ENCODE results near the gene FAM72A.
"Not testable (repeated sequence)": the region's sequence is repeated elsewhere in the genome, so short reads cannot be mapped to it uniquely, and the experiment has no call there.

FAM72A gene

DNA sequence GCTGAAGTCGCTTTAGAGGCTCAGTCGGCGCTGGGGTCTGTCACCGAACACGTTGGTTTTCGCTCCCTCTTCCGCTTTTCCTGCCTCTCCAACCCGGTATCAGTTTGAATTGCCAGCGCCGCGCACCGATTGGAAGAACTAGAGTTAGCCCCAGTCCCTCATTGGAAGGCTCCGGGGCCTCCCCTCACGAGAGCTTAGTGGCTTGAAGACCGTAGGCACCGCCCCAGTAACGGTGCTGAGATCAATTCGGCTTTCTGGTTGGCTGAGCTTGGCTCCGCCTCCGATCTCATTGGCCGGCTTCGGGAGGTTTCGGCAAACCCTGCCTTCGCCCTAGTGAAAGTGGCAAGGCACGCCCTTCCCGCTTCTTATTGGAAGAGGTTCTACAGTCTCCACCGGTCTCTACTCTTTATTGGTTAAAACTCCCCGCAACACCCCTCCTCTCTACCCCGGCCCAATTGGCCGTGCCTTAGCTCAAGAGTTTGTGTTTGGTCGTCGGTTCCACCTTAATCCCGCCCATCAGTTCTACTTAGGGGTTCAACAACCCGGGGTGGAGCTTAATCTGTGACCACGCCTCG lies at the start of gene FAM72A:
Gene FAM72A (minus strand): TSS at position 51 of the 575 bp plus-strand sequence. CDS start 814 bp downstream, outside the sequence.
- DNase-seq: peak; percentile 99

DNA sequence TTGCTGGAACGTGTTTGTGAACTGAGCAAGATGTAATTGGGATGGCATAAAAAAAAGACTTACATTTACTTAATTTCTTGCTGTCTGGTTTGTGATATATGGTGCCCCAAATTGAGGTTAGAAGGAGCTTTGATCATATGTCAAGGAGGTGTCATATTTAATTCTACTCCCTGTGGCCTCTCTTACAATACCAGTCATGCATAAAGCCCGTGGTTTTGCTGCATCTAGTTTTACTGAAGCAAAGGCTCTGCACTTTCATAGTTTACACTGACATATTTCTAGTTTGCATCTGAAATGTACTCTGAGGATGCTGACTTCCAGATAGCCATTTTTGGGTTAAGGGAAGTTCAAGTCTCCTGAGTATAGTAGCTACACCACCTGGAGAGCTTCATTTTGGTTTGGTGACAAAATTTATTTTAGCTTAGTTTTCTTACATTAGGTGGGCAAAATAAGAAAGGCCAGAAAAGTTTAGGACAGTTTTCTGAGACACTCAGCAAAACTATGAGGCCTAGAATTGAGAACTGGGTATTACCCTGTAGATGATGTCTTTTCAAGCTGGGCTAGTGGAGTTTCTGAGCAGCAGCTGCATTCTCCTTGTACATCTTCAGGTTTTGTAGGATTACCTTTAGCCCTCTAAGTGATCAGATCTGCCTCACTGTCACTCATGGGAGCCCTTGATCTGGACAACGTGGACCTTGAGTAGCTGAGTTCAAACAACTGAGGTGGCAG lies 48.5 kb upstream of the FAM72A start:
- not testable (repeated sequence) for DNase-seq

GRCh38 chr1:206246129-206246886 lies 43.7 kb upstream of the FAM72A start:
- DNase-seq: not testable (repeated sequence)

- DNase-seq: not testable (repeated sequence)
These were observed 42.8 kb upstream of the FAM72A start for GRCh38 chr1:206245479-206245878.

DNA sequence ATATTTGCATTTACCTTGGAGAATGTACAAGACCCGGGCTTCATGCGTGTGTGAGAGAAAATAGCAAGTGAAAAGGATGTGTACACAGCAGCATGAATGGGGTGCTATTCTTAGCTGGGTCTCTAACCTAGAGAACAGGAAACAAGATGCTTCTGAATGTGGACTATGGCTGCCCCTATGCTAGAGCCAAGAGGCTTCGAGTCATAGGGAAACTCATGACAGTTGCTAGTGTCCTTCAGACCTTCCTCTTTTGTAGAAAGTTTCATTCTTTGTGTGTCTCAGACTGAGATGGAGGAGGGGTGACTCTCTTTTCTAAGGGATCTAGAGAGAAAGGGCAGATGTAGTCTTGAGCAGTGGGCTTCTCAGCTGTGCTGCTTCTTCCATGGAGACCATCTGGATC lies 40.7 kb upstream of the FAM72A start:
- DNase-seq: peak; percentile 11

- not testable (repeated sequence) for DNase-seq
These were observed 37.6 kb upstream of the FAM72A start for GRCh38 chr1:206240288-206240687.

- not testable (repeated sequence) for DNase-seq
These were observed 32.6 kb upstream of the FAM72A start for GRCh38 chr1:206235190-206235589.

DNA sequence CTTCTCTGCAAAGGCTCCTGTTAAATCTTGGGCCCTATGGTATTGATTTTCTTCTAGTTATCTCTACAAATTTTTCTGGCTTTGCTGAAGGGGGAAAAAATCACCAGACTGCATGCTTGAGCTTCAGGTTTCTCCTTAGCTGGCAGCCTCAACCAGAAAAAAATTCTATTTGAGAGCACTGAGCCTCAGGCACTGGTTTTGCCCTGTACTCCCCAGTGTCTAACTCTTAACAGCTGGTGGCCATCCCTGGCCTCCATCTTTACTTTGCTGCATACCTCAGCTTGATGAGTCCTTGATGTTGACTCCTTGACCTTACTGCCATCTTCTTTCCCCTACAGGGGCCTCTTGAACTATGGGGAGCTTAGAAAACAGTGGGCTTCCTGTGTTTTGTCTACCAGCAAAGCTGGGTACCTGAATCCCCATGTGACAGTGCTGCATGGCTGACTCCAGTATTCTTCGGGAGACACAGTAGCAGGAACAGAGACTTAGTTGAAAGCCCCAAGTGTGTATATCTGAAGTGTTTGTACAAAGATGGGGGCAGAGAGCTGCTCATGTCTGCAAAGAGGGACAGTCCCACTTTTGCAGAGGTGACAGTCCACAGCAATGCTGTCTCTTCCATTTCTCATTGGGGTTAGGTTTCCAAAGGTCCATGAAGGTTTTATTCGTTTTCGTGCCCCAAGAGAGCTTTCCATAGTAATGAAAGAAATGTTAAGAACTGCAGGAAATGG lies 31.7 kb upstream of the FAM72A start:
- peak; percentile 13 for DNase-seq

DNA sequence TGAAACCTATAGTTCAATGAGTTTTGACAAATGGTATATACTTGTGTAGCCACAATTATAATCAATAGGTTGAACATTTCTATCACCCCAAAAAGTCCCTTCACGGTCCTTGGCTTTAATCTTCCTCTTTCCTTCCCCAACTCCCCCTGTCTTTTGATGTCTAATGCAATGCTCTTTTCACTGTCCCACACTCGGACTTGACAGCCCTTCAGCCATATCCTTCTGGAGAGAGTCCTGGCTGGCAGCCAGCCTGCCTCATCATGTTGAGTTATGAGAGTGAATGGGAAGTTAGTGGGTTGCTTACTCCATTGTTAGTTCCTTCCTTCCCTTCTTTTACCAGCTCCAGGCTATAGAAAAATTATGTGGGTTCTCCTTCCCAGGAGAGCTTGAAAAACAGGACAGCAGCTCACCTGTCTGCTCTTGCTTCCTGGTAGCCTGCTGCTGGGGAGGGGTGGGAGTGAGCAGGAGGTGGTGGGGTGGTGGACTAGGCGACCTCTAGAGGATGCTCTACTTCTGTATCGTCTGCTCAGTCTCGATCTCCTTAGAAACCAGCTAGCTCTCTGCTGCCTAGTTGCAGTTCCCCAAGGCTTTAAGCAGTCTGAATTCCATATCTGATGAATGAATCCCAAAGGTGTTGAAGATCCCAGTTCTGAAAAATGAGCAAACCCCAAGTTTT lies 30.5 kb upstream of the FAM72A start:
- not testable (repeated sequence) for DNase-seq

- not testable (repeated sequence) for DNase-seq
These were observed 29.4 kb upstream of the FAM72A start for GRCh38 chr1:206231989-206232388.

DNA sequence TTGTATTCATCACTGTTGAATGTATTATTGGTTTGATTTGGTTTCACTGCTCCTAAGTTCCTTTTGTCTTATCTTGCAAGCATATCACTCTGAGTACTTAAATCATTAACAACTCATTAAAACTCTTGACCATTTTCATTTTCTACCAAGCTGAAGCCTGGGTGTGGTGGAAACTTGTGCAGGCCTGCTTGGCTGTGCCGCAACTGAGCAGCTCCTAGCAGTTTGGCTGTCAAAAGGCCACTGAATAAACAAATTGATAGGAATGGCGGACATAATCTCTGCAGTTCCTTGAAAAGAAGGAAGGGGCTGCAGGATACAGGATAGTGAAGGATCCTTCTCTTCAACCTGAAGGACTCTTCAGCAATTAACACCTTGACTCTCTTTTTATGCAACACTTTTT lies 26.6 kb upstream of the FAM72A start:
- not testable (repeated sequence) for DNase-seq

DNA sequence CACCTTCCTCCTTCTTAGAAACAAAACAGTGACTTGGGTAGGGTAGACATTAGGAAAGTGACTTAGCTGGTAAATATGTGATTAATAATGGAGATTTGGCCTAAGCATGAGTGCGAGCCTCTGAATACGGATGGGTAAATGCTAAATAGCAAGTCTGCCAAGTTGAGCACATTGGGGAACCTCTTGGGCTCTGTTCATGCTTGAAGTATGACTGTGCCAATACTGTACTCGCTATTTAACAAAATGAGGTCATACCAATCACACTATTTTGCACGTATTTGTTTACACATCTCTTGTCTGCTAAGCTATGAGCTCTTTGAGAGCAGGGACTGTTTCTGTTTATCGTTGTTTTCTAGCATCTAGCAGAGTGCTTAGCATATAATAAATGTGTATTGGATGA lies 24.2 kb upstream of the FAM72A start:
- DNase-seq: not testable (repeated sequence)

- DNase-seq: not testable (repeated sequence)
These were observed 22.7 kb upstream of the FAM72A start for GRCh38 chr1:206225386-206225785.

DNA sequence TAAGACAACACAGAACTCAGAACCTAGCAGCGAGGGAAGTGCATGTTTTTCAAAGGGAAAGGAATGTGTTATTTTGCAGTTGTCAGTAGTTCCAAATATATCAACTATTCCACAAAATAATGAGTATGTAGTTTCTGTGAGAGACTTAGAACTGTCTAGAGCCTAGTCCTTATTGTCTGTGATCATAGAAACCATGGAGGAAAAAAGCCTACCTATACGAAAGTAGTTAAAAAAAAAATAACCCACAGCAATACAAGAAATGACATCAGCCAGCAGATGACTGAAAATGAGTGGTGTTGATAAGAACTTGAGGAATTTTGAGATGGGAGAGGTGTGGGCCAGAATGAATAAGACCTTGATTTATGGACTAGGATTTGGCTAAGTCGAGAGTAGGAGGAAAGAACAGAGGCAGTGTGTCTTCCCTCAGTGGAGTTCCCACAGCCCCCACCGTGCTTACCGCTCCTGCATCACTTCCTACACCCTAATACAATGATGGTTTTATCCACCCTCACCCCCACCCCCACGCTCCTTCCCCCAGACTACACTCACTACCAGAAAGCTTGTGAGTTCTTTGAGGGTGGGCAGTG lies 21.6 kb upstream of the FAM72A start:
- not testable (repeated sequence) for DNase-seq

DNA sequence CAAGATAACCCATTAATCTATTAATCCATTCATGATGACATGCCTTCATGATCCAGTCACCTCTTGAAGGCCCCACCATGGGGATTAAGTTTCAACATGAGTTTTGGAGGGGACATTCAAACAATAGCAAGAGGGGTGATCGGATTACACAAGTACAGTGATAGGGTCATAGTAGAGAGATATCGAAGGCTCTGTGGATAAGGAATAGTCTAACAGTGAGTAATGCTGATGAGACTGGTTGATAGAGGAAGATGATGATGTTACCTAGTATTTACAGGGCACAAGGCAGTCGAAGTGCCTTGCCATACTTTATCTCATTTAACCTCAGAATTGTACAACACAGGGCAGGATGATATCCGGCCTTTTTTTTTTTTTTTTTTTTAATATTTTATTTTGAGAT lies 18.9 kb upstream of the FAM72A start:
- not testable (repeated sequence) for DNase-seq

- peak; percentile 1 for DNase-seq
These were observed 17.8 kb upstream of the FAM72A start for GRCh38 chr1:206220332-206221000.

GRCh38 chr1:206219514-206220331 lies 17.1 kb upstream of the FAM72A start:
- DNase-seq: not testable (repeated sequence)

DNA sequence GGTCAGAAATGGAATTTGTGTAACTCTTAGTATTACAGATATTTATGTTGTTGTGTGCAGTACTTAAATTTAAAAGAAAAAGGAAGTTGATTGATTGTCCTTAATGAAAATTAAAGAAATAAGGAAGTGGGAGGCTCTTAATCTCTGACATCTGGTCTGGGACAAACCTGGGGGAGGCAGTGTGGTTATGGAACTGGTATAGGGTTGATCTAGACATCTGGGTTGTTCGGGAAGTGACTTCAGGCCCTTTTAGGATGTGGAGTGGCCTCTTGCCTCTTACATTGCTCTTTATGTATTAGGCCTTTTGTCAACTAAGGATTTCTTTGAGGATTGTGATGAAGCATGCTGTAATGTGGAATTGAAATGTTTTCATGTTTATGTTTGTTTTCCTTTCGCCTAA lies 16.1 kb upstream of the FAM72A start:
- DNase-seq: not testable (repeated sequence)

- not testable (repeated sequence) for DNase-seq
These were observed 15.6 kb upstream of the FAM72A start for GRCh38 chr1:206218285-206218684.
